PC-9 (cell line): ENCODE results near the gene NFAM1.

Experiments used
- CTCF ChIP-seq: fragments of 200-600 bp; sonication (generic); conservative IDR thresholded peaks from 2 replicates; pipeline ENCODE4 v1.6.1; 2017; ENCODE audit warnings: mixed run types, antibody characterized with exemption, mild to moderate bottlenecking, moderate library complexity
- EZH2 ChIP-seq: fragments of 200-600 bp; sonication (generic); IDR thresholded peaks from 2 replicates; pipeline ENCODE4 v1.8.0; 2017; ENCODE audit warnings: antibody characterized with exemption, low read depth

DNA sequence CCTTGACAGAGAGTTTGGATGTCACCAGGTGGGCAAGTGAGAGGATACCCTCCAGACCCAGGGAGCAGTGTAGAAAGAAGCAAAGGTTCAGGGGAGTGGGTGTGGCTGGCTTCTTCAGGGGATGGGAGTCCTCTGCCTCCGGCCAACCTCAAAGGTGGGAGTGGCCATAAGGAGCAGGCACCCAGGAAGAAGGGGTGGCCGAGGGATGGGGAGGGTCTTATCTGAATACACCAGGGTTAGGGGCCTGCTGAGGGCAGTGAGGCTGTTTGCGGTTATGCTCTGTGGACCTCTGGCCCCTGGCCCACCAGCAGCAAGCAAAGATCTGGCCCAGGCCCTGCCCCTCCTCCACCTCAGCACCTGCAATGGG, 6.2 kb downstream of the NFAM1 start:
- TF ChIP-seq CTCF (no peak), EZH2 (no peak)
